Astrocyte (in vitro differentiated cells and primary cell): Measurements from ENCODE around the gene COL28A1. TPM values are rescaled to one million over a fixed set of nuclear protein-coding genes. Genes with fewer than 3 reads are reported as not detected.

Experiments
- DNase-seq: peaks from one replicate; pipeline ENCODE4 v3.0.0-alpha.2; 2010; ENCODE audit warnings: low read depth
- FAIRE-seq: peaks from 2 replicates; lab custom pipeline; 2011; peaks lifted over from hg19 to GRCh38; lab: Jason Lieb, UNC
- H2AFZ ChIP-seq: 2 replicates; pipeline ENCODE4 v1.6.0; 2012; ENCODE audit warnings: low read depth, low read length, inconsistent platforms
- H3K27ac ChIP-seq: 2 replicates; pipeline ENCODE4 v1.5.1; 2011; ENCODE audit warnings: low read depth, low read length, inconsistent platforms
- H3K27me3 ChIP-seq: 2 replicates; pipeline ENCODE4 v1.6.0; 2011; ENCODE audit warnings: low read length, inconsistent platforms; ENCODE audit not compliant: insufficient read depth
- H3K36me3 ChIP-seq: 2 replicates; pipeline ENCODE4 v1.5.1; 2011; ENCODE audit warnings: low read length, inconsistent platforms; ENCODE audit not compliant: insufficient read depth
- H3K4me1 ChIP-seq: 2 replicates; pipeline ENCODE4 v1.5.1; 2011; ENCODE audit warnings: low read length, inconsistent platforms; ENCODE audit not compliant: insufficient read depth
- H3K4me2 ChIP-seq: 2 replicates; pipeline ENCODE4 v1.6.0; 2012; ENCODE audit warnings: low read length, inconsistent platforms
- H3K4me3 ChIP-seq: 2 replicates; pipeline ENCODE4 v1.5.1; 2011; ENCODE audit warnings: low read depth, mild to moderate bottlenecking, low read length, inconsistent platforms; ENCODE audit not compliant: insufficient read depth
- H3K79me2 ChIP-seq: 2 replicates; pipeline ENCODE4 v1.6.0; 2012; ENCODE audit warnings: mild to moderate bottlenecking, low read length, inconsistent platforms; ENCODE audit not compliant: insufficient read depth
- H3K9ac ChIP-seq: 2 replicates; pipeline ENCODE4 v1.6.0; 2012; ENCODE audit warnings: mild to moderate bottlenecking, low read length, inconsistent platforms
- H3K9me3 ChIP-seq: 2 replicates; pipeline ENCODE4 v1.5.1; 2012; ENCODE audit warnings: low read depth, mild to moderate bottlenecking, low read length, inconsistent platforms; ENCODE audit not compliant: insufficient read depth
- H4K20me1 ChIP-seq: 2 replicates; pipeline ENCODE4 v1.6.0; 2012; ENCODE audit warnings: low read length, inconsistent platforms; ENCODE audit not compliant: insufficient read depth
- H3K27ac Mint-ChIP-seq: one replicate; pipeline ENCODE4 v1.8.0; 2021; ENCODE audit warnings: mild to moderate bottlenecking, mixed read lengths; ENCODE audit not compliant: unreplicated experiment
- H3K27me3 Mint-ChIP-seq: one replicate; pipeline ENCODE4 v1.8.0; 2021; ENCODE audit warnings: low read depth, mixed read lengths; ENCODE audit not compliant: unreplicated experiment
- H3K36me3 Mint-ChIP-seq: one replicate; pipeline ENCODE4 v1.8.0; 2021; ENCODE audit warnings: low read depth, mixed read lengths; ENCODE audit not compliant: unreplicated experiment
- H3K4me1 Mint-ChIP-seq: one replicate; pipeline ENCODE4 v1.8.0; 2021; ENCODE audit warnings: low read depth, mixed read lengths; ENCODE audit not compliant: unreplicated experiment
- H3K4me3 Mint-ChIP-seq: one replicate; pipeline ENCODE4 v1.8.0; 2021; ENCODE audit warnings: mild to moderate bottlenecking, moderate library complexity, mixed read lengths; ENCODE audit not compliant: unreplicated experiment
- H3K9me3 Mint-ChIP-seq: one replicate; pipeline ENCODE4 v1.8.0; 2021; ENCODE audit warnings: mild to moderate bottlenecking, mixed read lengths; ENCODE audit not compliant: unreplicated experiment
- EZH2 ChIP-seq: IDR thresholded peaks from 2 replicates; pipeline ENCODE4 v1.6.1; 2012; ENCODE audit warnings: mild to moderate bottlenecking, low read length, inconsistent platforms; ENCODE audit not compliant: insufficient read depth
- total RNA-seq: library from RNA; stranded (reverse); gene quantifications from 2 replicates; pipeline ENCODE4 v1.2.1, GENCODE V29; 2021
- TF ChIP-seq, protein P1 (sequence below): IDR thresholded peaks from 2 replicates; pipeline ENCODE4 v1.5.1; 2011; ENCODE audit warnings: low read depth, mild to moderate bottlenecking, inconsistent platforms, low read length, moderate library complexity; ENCODE audit not compliant: insufficient read depth

The COL28A1 gene
- total RNA-seq, 1 donor from 2014 or later: 0.11 TPM

DNA sequence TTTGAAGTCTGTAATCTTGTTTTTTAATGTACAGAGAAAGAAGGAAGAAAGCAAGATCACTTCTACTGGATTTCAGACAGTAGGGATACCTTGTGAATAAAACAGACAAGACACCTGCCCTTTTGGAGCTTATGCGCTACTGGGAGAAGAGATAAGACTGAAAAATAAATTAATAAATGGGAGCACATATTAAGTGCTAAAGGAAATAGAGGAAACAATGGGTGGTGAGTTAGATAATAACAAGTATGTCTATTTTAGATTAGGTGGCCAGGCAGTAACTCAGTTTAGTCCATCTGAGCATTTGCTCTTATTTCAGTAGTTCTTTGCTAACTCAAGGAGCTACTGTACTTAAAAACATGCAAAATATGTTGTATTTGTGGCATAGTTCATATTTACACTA lies 46.9 kb upstream of the COL28A1 start:
- no peak overlapping the region for H3K4me3 ChIP-seq
- H3K4me2 ChIP-seq: no peak overlapping the region
- no peaks in the 10 kb centered on the region for H3K4me1 ChIP-seq
- no peak overlapping the region for H3K9ac ChIP-seq
- no peak overlapping the region for H2AFZ ChIP-seq
- no peaks in the 10 kb centered on the region for H3K4me1 Mint-ChIP-seq
- H3K9me3 Mint-ChIP-seq: no peaks in the 10 kb centered on the region
- DNase-seq (no peak), FAIRE-seq (no peak)
- no peaks in the 10 kb centered on the region for H3K27me3 ChIP-seq
- H3K9me3 ChIP-seq: no peaks in the 10 kb centered on the region
- no peaks in the 10 kb centered on the region for H3K79me2 ChIP-seq
- H3K4me3 Mint-ChIP-seq: no peak overlapping the region
- H3K27me3 Mint-ChIP-seq: no peaks in the 10 kb centered on the region
- no peak overlapping the region for H3K27ac ChIP-seq
- H3K27ac Mint-ChIP-seq: no peak overlapping the region
- peaks cover 4% of the 10 kb centered on the region for H3K36me3 ChIP-seq
- H4K20me1 ChIP-seq: no peaks in the 10 kb centered on the region
- no peaks in the 10 kb centered on the region for H3K36me3 Mint-ChIP-seq
- no peak for TF ChIP-seq EZH2
- TF ChIP-seq, protein P1, sequence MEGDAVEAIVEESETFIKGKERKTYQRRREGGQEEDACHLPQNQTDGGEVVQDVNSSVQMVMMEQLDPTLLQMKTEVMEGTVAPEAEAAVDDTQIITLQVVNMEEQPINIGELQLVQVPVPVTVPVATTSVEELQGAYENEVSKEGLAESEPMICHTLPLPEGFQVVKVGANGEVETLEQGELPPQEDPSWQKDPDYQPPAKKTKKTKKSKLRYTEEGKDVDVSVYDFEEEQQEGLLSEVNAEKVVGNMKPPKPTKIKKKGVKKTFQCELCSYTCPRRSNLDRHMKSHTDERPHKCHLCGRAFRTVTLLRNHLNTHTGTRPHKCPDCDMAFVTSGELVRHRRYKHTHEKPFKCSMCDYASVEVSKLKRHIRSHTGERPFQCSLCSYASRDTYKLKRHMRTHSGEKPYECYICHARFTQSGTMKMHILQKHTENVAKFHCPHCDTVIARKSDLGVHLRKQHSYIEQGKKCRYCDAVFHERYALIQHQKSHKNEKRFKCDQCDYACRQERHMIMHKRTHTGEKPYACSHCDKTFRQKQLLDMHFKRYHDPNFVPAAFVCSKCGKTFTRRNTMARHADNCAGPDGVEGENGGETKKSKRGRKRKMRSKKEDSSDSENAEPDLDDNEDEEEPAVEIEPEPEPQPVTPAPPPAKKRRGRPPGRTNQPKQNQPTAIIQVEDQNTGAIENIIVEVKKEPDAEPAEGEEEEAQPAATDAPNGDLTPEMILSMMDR: no peak

DNA sequence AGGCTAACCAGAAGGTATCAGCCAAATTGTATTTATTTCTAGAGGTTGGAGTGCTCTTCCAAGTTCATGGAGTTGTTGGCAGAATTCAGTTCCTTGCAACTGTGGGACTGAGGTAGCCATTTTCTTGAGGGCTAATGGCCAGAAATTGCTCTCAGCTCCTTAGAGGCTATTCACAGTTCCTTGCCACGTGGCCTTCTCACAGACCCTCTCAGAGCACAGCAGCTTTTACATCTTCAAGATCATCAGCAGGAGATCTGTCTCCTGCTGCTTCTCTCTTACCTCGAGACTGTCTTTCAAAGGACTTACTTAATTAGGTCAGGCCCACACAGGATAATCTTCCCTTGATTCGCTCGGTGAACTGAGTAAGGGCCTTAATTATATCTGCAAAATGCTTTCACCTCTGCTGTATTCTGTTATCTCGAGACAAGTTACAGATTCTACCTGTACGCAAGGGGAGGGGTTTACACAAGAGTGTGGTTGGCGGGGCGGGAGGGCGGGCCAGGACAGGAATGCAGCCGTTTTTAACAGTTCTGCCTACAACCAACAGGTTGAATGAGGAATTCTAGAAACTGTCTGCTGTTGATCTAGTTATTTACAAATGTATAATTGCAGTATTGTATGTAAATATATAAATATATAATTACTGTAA lies 46.0 kb upstream of the COL28A1 start:
- H4K20me1 ChIP-seq: no peaks in the 10 kb centered on the region
- H3K27ac ChIP-seq: no peak overlapping the region
- peaks cover 4% of the 10 kb centered on the region for H3K36me3 ChIP-seq
- FAIRE-seq (no peak), DNase-seq (no peak)
- H3K79me2 ChIP-seq: no peaks in the 10 kb centered on the region
- H3K4me3 Mint-ChIP-seq: no peak overlapping the region
- no peak overlapping the region for H3K4me3 ChIP-seq
- no peaks in the 10 kb centered on the region for H3K27me3 Mint-ChIP-seq
- TF ChIP-seq, protein P1: no peak
- TF ChIP-seq EZH2: no peak
- H3K9me3 Mint-ChIP-seq: no peaks in the 10 kb centered on the region
- H2AFZ ChIP-seq: no peak overlapping the region
- no peaks in the 10 kb centered on the region for H3K4me1 ChIP-seq
- H3K27ac Mint-ChIP-seq: no peak overlapping the region
- no peaks in the 10 kb centered on the region for H3K4me1 Mint-ChIP-seq
- no peaks in the 10 kb centered on the region for H3K9me3 ChIP-seq
- no peaks in the 10 kb centered on the region for H3K27me3 ChIP-seq
- no peaks in the 10 kb centered on the region for H3K36me3 Mint-ChIP-seq
- H3K4me2 ChIP-seq: no peak overlapping the region
- no peak overlapping the region for H3K9ac ChIP-seq

DNA sequence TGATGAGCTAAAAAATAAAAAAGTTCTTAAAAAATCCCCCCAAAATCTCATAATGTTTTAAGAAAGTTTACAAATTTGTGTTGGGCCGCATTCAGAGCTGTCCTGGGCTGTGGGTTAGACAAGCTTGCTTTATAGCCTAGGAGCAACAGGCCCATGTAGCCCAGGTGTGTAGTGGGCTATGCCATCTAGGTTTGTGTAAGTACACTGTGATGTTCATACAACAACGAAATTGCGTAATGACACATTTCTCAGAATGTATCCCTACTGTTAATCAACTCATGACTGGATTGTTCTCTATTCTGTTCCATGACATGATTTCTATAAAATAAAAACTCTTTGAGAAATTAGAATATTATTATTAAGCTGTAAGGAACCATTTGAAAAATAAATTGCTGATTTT lies 44.0 kb upstream of the COL28A1 start:
- no peaks in the 10 kb centered on the region for H3K4me1 Mint-ChIP-seq
- no peak overlapping the region for H3K4me3 Mint-ChIP-seq
- Histone ChIP-seq H3K36me3 (peaks cover 4% of the 10 kb centered on the region), H3K79me2 (no peaks in the 10 kb centered on the region), H3K9ac (no peak overlapping the region), H3K4me2 (no peak overlapping the region), H2AFZ (no peak overlapping the region), H4K20me1 (no peaks in the 10 kb centered on the region), H3K4me3 (no peak overlapping the region), H3K4me1 (no peaks in the 10 kb centered on the region), H3K27ac (no peak overlapping the region), H3K27me3 (no peaks in the 10 kb centered on the region), H3K9me3 (no peaks in the 10 kb centered on the region)
- no peaks in the 10 kb centered on the region for H3K27me3 Mint-ChIP-seq
- no peaks in the 10 kb centered on the region for H3K36me3 Mint-ChIP-seq
- TF ChIP-seq EZH2: no peak
- TF ChIP-seq, protein P1: no peak
- FAIRE-seq: no peak
- H3K27ac Mint-ChIP-seq: no peak overlapping the region
- no peak for DNase-seq
- no peaks in the 10 kb centered on the region for H3K9me3 Mint-ChIP-seq
